ENCODE data around the gene ADAMTS20. TPM values are rescaled to one million over a fixed set of nuclear protein-coding genes. Genes with fewer than 3 reads are reported as not detected.
A peak's percentile ranks its signal among the peaks of the same experiment; 100 is the strongest.

Gene ADAMTS20
- total RNA-seq, 1 donor from 2014 or later: not detected

- Histone ChIP-seq H3K4me1 (peaks cover 0 to 2% of the 10 kb centered on the region in 2 donors), H3K9me3 (no peaks in the 10 kb centered on the region), H3K4me3 (no peak overlapping the region), H3K36me3 (no peaks in the 10 kb centered on the region), H3K27ac (no peak overlapping the region), H3K27me3 (no peaks in the 10 kb centered on the region)
- TF ChIP-seq, protein P1, sequence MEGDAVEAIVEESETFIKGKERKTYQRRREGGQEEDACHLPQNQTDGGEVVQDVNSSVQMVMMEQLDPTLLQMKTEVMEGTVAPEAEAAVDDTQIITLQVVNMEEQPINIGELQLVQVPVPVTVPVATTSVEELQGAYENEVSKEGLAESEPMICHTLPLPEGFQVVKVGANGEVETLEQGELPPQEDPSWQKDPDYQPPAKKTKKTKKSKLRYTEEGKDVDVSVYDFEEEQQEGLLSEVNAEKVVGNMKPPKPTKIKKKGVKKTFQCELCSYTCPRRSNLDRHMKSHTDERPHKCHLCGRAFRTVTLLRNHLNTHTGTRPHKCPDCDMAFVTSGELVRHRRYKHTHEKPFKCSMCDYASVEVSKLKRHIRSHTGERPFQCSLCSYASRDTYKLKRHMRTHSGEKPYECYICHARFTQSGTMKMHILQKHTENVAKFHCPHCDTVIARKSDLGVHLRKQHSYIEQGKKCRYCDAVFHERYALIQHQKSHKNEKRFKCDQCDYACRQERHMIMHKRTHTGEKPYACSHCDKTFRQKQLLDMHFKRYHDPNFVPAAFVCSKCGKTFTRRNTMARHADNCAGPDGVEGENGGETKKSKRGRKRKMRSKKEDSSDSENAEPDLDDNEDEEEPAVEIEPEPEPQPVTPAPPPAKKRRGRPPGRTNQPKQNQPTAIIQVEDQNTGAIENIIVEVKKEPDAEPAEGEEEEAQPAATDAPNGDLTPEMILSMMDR (IDR thresholded peaks at IDR 0.05): peak in 1 of 3 experiments; percentile 23
- DNase-seq (ENCODE audit: low spot score in 2 of 2): no peak
- intact Hi-C loops (cut with DNase I): no loop called here
Observed at GRCh38 chr12:43336962-43337555, 214.9 kb downstream of the ADAMTS20 start.

DNA sequence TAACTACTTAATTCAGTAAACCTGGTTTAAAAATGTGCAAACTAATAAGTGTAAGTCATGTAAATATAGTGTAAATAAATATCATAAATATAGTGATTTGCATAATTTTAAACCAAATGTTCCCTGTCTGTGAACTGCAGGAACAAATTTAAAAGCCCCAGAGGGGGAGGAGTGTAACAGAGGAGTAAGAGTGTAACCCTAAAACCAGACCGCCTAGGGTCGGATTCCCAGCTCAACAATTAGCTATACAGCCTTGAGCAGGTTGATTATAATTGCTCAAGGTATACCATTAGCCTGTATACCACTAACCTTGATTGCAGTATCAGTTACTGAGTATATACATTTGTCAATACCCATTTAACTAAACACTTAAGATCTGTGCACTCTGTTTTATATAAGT lies 218.4 kb downstream of the ADAMTS20 start:
- intact Hi-C loops (cut with DNase I): no loop called here
- H3K36me3 ChIP-seq: no peaks in the 10 kb centered on the region
- no peaks in the 10 kb centered on the region for H3K9me3 ChIP-seq
- H3K27me3 ChIP-seq: no peaks in the 10 kb centered on the region
- DNase-seq (ENCODE audit: low spot score in 2 of 2): no peak
- peaks cover 0 to under 1% of the 10 kb centered on the region in 2 donors for H3K4me1 ChIP-seq
- TF ChIP-seq, protein P1 (IDR thresholded peaks at IDR 0.05): no peak
- no peak overlapping the region for H3K27ac ChIP-seq
- no peak overlapping the region for H3K4me3 ChIP-seq

DNA sequence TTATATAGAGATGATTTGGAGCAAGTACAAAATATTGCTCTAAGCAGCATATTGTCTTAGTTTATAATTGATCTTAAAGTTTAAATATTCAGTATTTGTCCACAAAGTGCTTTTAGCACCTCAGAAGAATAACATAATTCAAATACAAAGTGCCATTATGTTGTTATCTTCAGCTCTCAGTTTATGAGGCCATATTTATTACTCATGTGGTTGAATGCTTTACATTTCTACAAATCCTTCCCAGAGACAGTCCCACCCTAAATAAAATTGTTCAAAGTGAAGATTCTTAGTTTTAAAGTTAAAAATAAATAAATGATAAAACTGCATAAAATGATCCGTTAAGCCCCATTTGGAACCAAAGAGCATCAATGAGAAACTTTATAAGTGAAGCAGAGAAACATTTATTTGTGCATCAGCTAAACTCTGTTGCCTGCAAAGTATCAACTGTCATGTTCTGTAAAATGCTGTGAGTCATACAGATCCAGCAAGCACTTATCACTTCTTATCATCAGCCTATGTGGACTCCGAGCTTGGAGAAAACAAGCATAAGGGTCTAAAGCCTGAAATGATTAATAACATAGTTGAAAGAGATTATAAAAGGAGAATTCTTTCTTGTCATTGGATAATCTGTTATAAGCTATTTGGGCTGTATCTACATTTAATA lies 218.9 kb downstream of the ADAMTS20 start:
- no peak for DNase-seq (ENCODE audit: low spot score in 2 of 2)
- intact Hi-C loops (cut with DNase I): no loop called here
- no peaks in the 10 kb centered on the region for H3K4me1 ChIP-seq
- TF ChIP-seq, protein P1 (IDR thresholded peaks at IDR 0.05): no peak
- H3K4me3 ChIP-seq: no peak overlapping the region
- H3K36me3 ChIP-seq: no peaks in the 10 kb centered on the region
- H3K27ac ChIP-seq: no peak overlapping the region
- no peaks in the 10 kb centered on the region for H3K9me3 ChIP-seq
- H3K27me3 ChIP-seq: no peaks in the 10 kb centered on the region

DNA sequence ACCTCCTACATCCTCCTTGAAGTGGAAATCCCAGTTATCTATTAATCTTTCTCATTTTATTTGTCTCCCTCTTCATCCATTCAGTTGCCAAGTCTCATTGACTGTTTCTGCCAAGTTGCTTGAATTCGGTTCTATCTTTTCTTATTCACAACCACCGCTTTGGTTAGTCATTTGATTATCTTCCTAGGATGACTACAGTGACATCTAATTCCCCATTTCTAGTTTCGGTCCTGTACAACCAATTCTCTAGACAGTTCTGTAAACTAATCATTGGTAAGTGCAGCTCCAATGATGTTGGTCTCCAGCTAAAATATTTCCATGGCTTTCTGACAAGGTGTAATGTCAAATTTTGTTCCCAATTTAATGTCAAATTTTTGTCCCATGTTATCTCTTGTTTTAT lies 220.1 kb downstream of the ADAMTS20 start:
- no peak overlapping the region for H3K4me3 ChIP-seq
- no peaks in the 10 kb centered on the region for H3K4me1 ChIP-seq
- TF ChIP-seq, protein P1 (IDR thresholded peaks at IDR 0.05): no peak
- intact Hi-C loops (cut with DNase I): no loop called here
- DNase-seq (ENCODE audit: low spot score in 2 of 2): no peak
- H3K9me3 ChIP-seq: no peaks in the 10 kb centered on the region
- H3K27ac ChIP-seq: no peak overlapping the region
- H3K27me3 ChIP-seq: no peaks in the 10 kb centered on the region
- no peaks in the 10 kb centered on the region for H3K36me3 ChIP-seq

- no peaks in the 10 kb centered on the region for H3K9me3 ChIP-seq
- no peak for DNase-seq (ENCODE audit: low spot score in 2 of 2)
- H3K36me3 ChIP-seq: no peaks in the 10 kb centered on the region
- intact Hi-C loops (cut with DNase I): no loop called here
- no peak overlapping the region for H3K27ac ChIP-seq
- no peaks in the 10 kb centered on the region for H3K27me3 ChIP-seq
- TF ChIP-seq, protein P1 (IDR thresholded peaks at IDR 0.05): no peak
- H3K4me3 ChIP-seq: no peak overlapping the region
- no peaks in the 10 kb centered on the region for H3K4me1 ChIP-seq
Observed at GRCh38 chr12:43329375-43329774, 222.6 kb downstream of the ADAMTS20 start.
